Measurements from ENCODE around the gene RCOR2.

RCOR2 gene

GRCh38 chr11:63874511-63874910, 42.5 kb downstream of the RCOR2 start:
- no peak for DNase-seq (ENCODE audit: low read depth)
- in situ Hi-C loops (cut with HindIII; ENCODE audit: low sequenced_read_pairs) = no loop called here
- H3K4me3 ChIP-seq (ENCODE audit: low read depth, low read length) = no peak overlapping the region
- no peak for TF ChIP-seq CTCF (IDR thresholded peaks at IDR 0.05; ENCODE audit: low read depth, low read length, missing control alignments)

- in situ Hi-C loops (cut with HindIII; ENCODE audit: low sequenced_read_pairs) = no loop called here
- TF ChIP-seq CTCF (IDR thresholded peaks at IDR 0.05; ENCODE audit: low read depth, low read length, missing control alignments) = no peak
Observed at GRCh38 chr11:63873311-63873710, 43.7 kb downstream of the RCOR2 start.

GRCh38 chr11:63872800-63873197, 44.2 kb downstream of the RCOR2 start:
- no peak for TF ChIP-seq CTCF (IDR thresholded peaks at IDR 0.05; ENCODE audit: low read depth, low read length, missing control alignments)
- H3K4me3 ChIP-seq (ENCODE audit: low read depth, low read length) = no peak overlapping the region
- no peak for DNase-seq (ENCODE audit: low read depth)
- in situ Hi-C loops (cut with HindIII; ENCODE audit: low sequenced_read_pairs) = no loop called here

More at GRCh38 chr11:63873311-63873710, 43.7 kb downstream of the RCOR2 start:
- H3K4me3 ChIP-seq (ENCODE audit: low read depth, low read length) = no peak overlapping the region
- no peak for DNase-seq (ENCODE audit: low read depth)

GRCh38 chr11:63871962-63872799, 44.8 kb downstream of the RCOR2 start:
- H3K4me3 ChIP-seq (ENCODE audit: low read depth, low read length) = no peak overlapping the region
- in situ Hi-C loops (cut with HindIII; ENCODE audit: low sequenced_read_pairs) = no loop called here
- peak; percentile 23 for TF ChIP-seq CTCF (IDR thresholded peaks at IDR 0.05; ENCODE audit: low read depth, low read length, missing control alignments)
- peak; percentile 59 for DNase-seq (ENCODE audit: low read depth)

GRCh38 chr11:63870351-63871140, 46.4 kb downstream of the RCOR2 start:
- no peak for TF ChIP-seq CTCF (IDR thresholded peaks at IDR 0.05; ENCODE audit: low read depth, low read length, missing control alignments)
- no peak overlapping the region for H3K4me3 ChIP-seq (ENCODE audit: low read depth, low read length)
- DNase-seq (ENCODE audit: low read depth) = no peak
- in situ Hi-C loops (cut with HindIII; ENCODE audit: low sequenced_read_pairs) = no loop called here

- DNase-seq (ENCODE audit: low read depth) = no peak
- TF ChIP-seq CTCF (IDR thresholded peaks at IDR 0.05; ENCODE audit: low read depth, low read length, missing control alignments) = no peak
- in situ Hi-C loops (cut with HindIII; ENCODE audit: low sequenced_read_pairs) = no loop called here
- H3K4me3 ChIP-seq (ENCODE audit: low read depth, low read length) = no peak overlapping the region
Observed at GRCh38 chr11:63869683-63870082, 47.3 kb downstream of the RCOR2 start.

Data from astrocyte of the cerebellum (primary cell).